ENCODE data around the gene PTPRN2. TPM values are rescaled to one million over a fixed set of nuclear protein-coding genes. Genes with fewer than 3 reads are reported as not detected.

PTPRN2 gene
- total RNA-seq, 2 experiments from 2014 or later = 0.70 TPM; not detected in 1

DNA sequence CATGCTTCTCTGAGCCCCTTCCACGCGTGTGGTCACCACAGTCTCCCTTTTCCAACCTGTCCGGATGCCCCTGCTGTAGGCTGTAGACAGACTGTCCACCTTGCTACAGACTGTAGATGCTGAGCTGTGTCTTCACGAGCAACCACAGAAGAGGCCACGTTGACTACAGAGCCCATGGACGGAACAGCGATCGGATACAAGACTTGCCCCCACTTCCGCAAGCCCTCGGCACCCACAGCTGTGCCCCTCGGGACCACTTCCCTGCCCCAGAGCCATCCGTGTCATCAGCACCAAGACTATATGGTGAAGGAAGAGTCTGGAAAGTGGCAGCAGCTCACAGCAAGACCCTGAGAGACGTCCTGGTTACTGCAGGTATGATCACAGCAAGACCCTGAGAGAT lies 759.4 kb downstream of the PTPRN2 start:
- H3K9me3 ChIP-seq (ENCODE audit: low read length) = no peaks in the 10 kb centered on the region
- no peak overlapping the region for H3K27ac ChIP-seq (ENCODE audit: low read depth, low read length, poor library complexity, severe bottlenecking)
- ChIA-PET POLR2A (no interaction called here), CTCF (ENCODE audit: unreplicated experiment) (no interaction called here)
- no peaks in the 10 kb centered on the region for H3K4me1 ChIP-seq (ENCODE audit: insufficient read depth, low read length, poor library complexity, severe bottlenecking)
- no peak overlapping the region for H2AFZ ChIP-seq (ENCODE audit: low read length)
- no peaks in the 10 kb centered on the region for H3K9me2 ChIP-seq (ENCODE audit: insufficient read depth, low read length)
- H3K79me2 ChIP-seq (ENCODE audit: insufficient read depth, low read depth, low read length) = no peaks in the 10 kb centered on the region
- H3K4me2 ChIP-seq (ENCODE audit: low read length) = no peak overlapping the region
- no peak for TF ChIP-seq EZH2phosphoT487 (IDR thresholded peaks at IDR 0.05; ENCODE audit: borderline replicate concordance, low read depth, low read length)
- TF ChIP-seq, protein P1, sequence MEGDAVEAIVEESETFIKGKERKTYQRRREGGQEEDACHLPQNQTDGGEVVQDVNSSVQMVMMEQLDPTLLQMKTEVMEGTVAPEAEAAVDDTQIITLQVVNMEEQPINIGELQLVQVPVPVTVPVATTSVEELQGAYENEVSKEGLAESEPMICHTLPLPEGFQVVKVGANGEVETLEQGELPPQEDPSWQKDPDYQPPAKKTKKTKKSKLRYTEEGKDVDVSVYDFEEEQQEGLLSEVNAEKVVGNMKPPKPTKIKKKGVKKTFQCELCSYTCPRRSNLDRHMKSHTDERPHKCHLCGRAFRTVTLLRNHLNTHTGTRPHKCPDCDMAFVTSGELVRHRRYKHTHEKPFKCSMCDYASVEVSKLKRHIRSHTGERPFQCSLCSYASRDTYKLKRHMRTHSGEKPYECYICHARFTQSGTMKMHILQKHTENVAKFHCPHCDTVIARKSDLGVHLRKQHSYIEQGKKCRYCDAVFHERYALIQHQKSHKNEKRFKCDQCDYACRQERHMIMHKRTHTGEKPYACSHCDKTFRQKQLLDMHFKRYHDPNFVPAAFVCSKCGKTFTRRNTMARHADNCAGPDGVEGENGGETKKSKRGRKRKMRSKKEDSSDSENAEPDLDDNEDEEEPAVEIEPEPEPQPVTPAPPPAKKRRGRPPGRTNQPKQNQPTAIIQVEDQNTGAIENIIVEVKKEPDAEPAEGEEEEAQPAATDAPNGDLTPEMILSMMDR (conservative IDR thresholded peaks at IDR 0.05; ENCODE audit: low read length) = no peak
- no peak for DNase-seq (ENCODE audit: low spot score)
- H3K4me3 ChIP-seq (ENCODE audit: low read depth, low read length, poor library complexity, severe bottlenecking) = no peak overlapping the region
- BruUV-seq (replicated peaks) = no TSS peak
- H3K36me3 ChIP-seq (ENCODE audit: insufficient read depth, low read length) = no peaks in the 10 kb centered on the region
- intact Hi-C loops (cut with micrococcal nuclease; ENCODE audit: unreplicated experiment) = no loop called here
- H4K20me1 ChIP-seq (ENCODE audit: insufficient read depth, low read length) = no peaks in the 10 kb centered on the region

- BruUV-seq (replicated peaks) = no TSS peak
- H3K27ac ChIP-seq (ENCODE audit: low read depth, low read length, poor library complexity, severe bottlenecking) = no peak overlapping the region
- no peak overlapping the region for H2AFZ ChIP-seq (ENCODE audit: low read length)
- no peak overlapping the region for H3K4me2 ChIP-seq (ENCODE audit: low read length)
- H3K9me2 ChIP-seq (ENCODE audit: insufficient read depth, low read length) = no peaks in the 10 kb centered on the region
- no peaks in the 10 kb centered on the region for H3K79me2 ChIP-seq (ENCODE audit: insufficient read depth, low read depth, low read length)
- POLR2A ChIA-PET = no interaction called here
- no peak for DNase-seq (ENCODE audit: low spot score)
- no peak for TF ChIP-seq EZH2phosphoT487 (IDR thresholded peaks at IDR 0.05; ENCODE audit: borderline replicate concordance, low read depth, low read length)
- TF ChIP-seq, protein P1 (conservative IDR thresholded peaks at IDR 0.05; ENCODE audit: low read length) = no peak
- H3K36me3 ChIP-seq (ENCODE audit: insufficient read depth, low read length) = no peaks in the 10 kb centered on the region
- no peaks in the 10 kb centered on the region for H4K20me1 ChIP-seq (ENCODE audit: insufficient read depth, low read length)
- CTCF ChIA-PET (ENCODE audit: unreplicated experiment) = no interaction called here
- H3K9me3 ChIP-seq (ENCODE audit: low read length) = no peaks in the 10 kb centered on the region
- no peak overlapping the region for H3K4me3 ChIP-seq (ENCODE audit: low read depth, low read length, poor library complexity, severe bottlenecking)
- H3K4me1 ChIP-seq (ENCODE audit: insufficient read depth, low read length, poor library complexity, severe bottlenecking) = no peaks in the 10 kb centered on the region
- intact Hi-C loops (cut with micrococcal nuclease; ENCODE audit: unreplicated experiment) = no loop called here
These were observed 759.8 kb downstream of the PTPRN2 start for GRCh38 chr7:157827863-157828160.

DNA sequence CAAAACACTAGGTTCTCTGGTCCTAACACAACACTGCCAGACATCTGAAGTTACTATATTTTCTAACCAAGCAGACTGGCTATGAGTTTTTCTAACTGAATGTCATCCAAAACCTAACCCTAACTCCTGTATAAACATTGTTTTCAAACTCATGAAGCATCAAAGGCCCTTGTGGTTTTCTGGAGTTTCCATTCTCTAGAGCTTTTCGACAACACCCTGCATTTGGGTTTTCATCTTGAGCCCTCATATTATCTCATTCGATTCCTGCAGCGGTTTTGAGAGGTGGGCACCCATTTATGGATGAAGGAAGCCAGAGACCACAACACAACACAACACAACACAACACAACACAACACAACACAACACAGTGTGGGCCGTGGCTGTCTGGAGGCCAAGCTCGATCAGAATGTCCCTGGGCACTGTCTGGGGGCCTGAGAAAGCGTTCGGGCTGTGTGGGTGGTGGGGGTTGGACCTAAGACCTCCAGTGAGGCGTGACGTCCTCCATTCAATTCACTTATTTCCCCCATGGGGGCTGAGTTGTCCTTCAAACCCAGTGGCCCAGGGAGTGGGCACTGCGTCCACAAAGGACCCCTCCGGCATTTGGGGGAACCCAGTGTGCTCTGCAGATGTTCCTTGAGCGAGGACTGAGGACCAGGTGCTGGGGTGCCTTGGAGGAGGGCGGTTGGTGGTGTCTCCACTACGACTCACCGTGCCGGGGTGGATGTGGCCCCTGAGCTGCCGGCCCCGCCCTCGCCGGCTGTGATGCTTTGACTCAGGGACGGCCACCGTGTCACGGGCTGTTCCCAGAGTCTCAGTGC lies 760.4 kb downstream of the PTPRN2 start:
- no peak overlapping the region for H2AFZ ChIP-seq (ENCODE audit: low read length)
- H3K27ac ChIP-seq (ENCODE audit: low read depth, low read length, poor library complexity, severe bottlenecking) = no peak overlapping the region
- intact Hi-C loops (cut with micrococcal nuclease; ENCODE audit: unreplicated experiment) = no loop called here
- no peaks in the 10 kb centered on the region for H3K9me2 ChIP-seq (ENCODE audit: insufficient read depth, low read length)
- ChIA-PET POLR2A (no interaction called here), CTCF (ENCODE audit: unreplicated experiment) (no interaction called here)
- no peaks in the 10 kb centered on the region for H4K20me1 ChIP-seq (ENCODE audit: insufficient read depth, low read length)
- H3K79me2 ChIP-seq (ENCODE audit: insufficient read depth, low read depth, low read length) = no peaks in the 10 kb centered on the region
- DNase-seq (ENCODE audit: low spot score) = no peak
- TF ChIP-seq, protein P1 (conservative IDR thresholded peaks at IDR 0.05; ENCODE audit: low read length) = no peak
- TF ChIP-seq EZH2phosphoT487 (IDR thresholded peaks at IDR 0.05; ENCODE audit: borderline replicate concordance, low read depth, low read length) = no peak
- no peaks in the 10 kb centered on the region for H3K36me3 ChIP-seq (ENCODE audit: insufficient read depth, low read length)
- no peak overlapping the region for H3K4me3 ChIP-seq (ENCODE audit: low read depth, low read length, poor library complexity, severe bottlenecking)
- H3K4me1 ChIP-seq (ENCODE audit: insufficient read depth, low read length, poor library complexity, severe bottlenecking) = no peaks in the 10 kb centered on the region
- H3K4me2 ChIP-seq (ENCODE audit: low read length) = no peak overlapping the region
- no peaks in the 10 kb centered on the region for H3K9me3 ChIP-seq (ENCODE audit: low read length)
- no TSS peak for BruUV-seq (replicated peaks)

Data from OCI-LY7 (cell line).